ENCODE data around the gene ZNF853.
"Not testable (repeated sequence)": the region's sequence is repeated elsewhere in the genome, so short reads cannot be mapped to it uniquely, and the experiment has no call there.

ZNF853 gene

GRCh38 chr7:6606866-6607583 lies 8.4 kb upstream of the ZNF853 start:
- DNase-seq: no peak

- DNase-seq: no peak
These were observed 7.8 kb upstream of the ZNF853 start for GRCh38 chr7:6607651-6608051.

- DNase-seq: no peak
These were observed 7.3 kb upstream of the ZNF853 start for GRCh38 chr7:6608081-6608480.

GRCh38 chr7:6608794-6609193 lies 6.6 kb upstream of the ZNF853 start:
- DNase-seq: no peak

GRCh38 chr7:6612819-6613218 lies 2.6 kb upstream of the ZNF853 start:
- DNase-seq: no peak

- no peak for DNase-seq
These were observed 1.7 kb upstream of the ZNF853 start for GRCh38 chr7:6613706-6614105.

GRCh38 chr7:6615723-6616555 lies 529 bp downstream of the ZNF853 start:
- DNase-seq: no peak

GRCh38 chr7:6616854-6617643 lies 1.6 kb downstream of the ZNF853 start:
- DNase-seq: no peak

GRCh38 chr7:6618621-6619020 lies 3.2 kb downstream of the ZNF853 start:
- no peak for DNase-seq

GRCh38 chr7:6619961-6620360 lies 4.6 kb downstream of the ZNF853 start:
- DNase-seq: no peak

GRCh38 chr7:6621195-6622133 lies 6.1 kb downstream of the ZNF853 start:
- DNase-seq: no peak

GRCh38 chr7:6622134-6622710 lies 6.8 kb downstream of the ZNF853 start:
- no peak for DNase-seq

- DNase-seq: no peak
These were observed 8.3 kb downstream of the ZNF853 start for GRCh38 chr7:6623589-6624245.

GRCh38 chr7:6624246-6624611 lies 8.8 kb downstream of the ZNF853 start:
- no peak for DNase-seq

- no peak for DNase-seq
These were observed 12.6 kb downstream of the ZNF853 start for GRCh38 chr7:6628045-6628444.

GRCh38 chr7:6630007-6630849 lies 14.8 kb downstream of the ZNF853 start:
- DNase-seq: no peak

GRCh38 chr7:6631605-6632004 lies 16.2 kb downstream of the ZNF853 start:
- no peak for DNase-seq

- DNase-seq: no peak
These were observed 18.6 kb downstream of the ZNF853 start for GRCh38 chr7:6634021-6634420.

- not testable (repeated sequence) for DNase-seq
These were observed 19.6 kb downstream of the ZNF853 start for GRCh38 chr7:6634971-6635370.

- peak; percentile 81 for DNase-seq
These were observed 21.5 kb downstream of the ZNF853 start, which contains the start of gene ZNF316 for GRCh38 chr7:6636741-6637543. Gene ZNF316, plus strand, starts transcription at chr7:6637318. Its CDS starts 5,092 bp downstream, at chr7:6642410.

Measured in activated CD4-positive, CD25-positive, alpha-beta regulatory T cell treated with anti-CD3 and anti-CD28 coated beads, Interleukin-2, amount 50 U/mL, for 72 hours (primary cell).